CD4-positive, alpha-beta T cell treated with Interleukin-4 for 1 hour (primary cell): Measurements from ENCODE around the gene NPAS3.

Experiments used
- DNase-seq, 2 donors: peaks; one replicate each; pipeline ENCODE4 v3.0.0-alpha.2; 2020 to 2022

Gene NPAS3

GRCh38 chr14:33017016-33017415, 78.3 kb downstream of the NPAS3 start:
- no peak for DNase-seq

GRCh38 chr14:33019346-33019745, 80.7 kb downstream of the NPAS3 start:
- no peak for DNase-seq

DNA sequence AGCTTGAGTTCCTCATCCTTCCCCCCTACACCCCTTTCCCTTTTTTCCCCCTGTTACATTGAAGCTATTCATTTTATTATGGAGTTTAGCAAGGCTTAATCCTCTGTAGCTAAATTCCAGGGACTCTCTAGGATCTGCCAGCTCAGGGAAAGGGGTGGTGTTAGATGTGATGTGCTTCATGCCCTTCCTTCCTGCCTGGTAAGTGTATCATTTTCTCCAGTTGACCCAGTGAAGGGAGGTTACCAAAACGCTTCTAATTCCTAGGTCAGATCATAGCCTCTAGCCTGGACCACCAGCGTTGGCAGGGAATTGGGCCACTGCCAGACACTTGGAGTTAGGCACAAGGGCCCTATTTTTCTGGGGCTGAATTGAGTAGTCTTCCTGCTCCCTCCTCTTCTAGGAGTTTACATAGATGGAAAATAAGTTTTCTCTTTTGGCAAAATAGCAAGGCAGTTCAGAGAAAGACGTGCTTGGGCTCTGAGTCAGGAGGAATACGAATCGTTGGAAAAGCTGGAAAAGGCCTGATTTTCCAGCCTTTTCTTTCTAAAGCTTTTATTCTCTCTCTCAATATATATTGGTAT, 88.3 kb downstream of the NPAS3 start:
- no peak for DNase-seq

GRCh38 chr14:33029511-33029910, 90.8 kb downstream of the NPAS3 start:
- no peak for DNase-seq

- DNase-seq = no peak
Measured at GRCh38 chr14:33030386-33030785, 91.7 kb downstream of the NPAS3 start.

DNA sequence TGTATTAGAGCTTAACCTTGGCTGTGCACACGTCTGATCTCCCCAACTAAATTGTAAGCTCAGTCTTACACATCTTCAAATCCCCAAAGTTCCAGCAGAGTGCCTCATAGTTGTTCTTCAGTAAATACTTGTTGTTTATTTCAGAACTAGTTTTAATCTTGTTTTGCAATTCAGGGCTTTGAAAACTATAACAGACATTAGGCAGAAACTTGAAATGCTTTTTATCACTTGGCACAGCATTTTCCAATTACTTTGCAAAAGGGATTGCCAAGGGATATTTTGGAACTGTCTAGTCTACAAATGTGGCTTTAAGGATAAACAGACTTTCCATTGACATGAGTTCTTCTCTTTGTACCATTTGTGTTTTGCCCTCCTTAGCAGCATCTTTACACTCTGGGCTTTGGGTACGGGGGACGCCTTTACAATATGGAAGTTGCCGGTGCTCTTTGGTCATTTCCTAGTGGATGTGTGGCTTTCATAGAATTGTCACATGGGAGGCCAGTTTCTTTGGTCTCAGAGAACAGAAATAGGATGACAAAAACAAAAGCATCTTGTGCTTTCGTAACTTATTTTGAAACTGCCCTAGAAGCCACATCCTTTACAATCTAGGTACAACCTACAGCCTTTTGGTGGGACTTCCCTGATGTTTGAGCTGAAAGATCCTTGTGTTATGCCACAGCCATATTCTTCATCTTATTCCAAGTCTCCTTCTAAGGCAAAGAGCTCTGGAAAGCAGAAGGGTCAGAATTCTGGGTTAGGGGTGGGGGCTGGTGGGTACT, 96.9 kb downstream of the NPAS3 start:
- no peak for DNase-seq

GRCh38 chr14:33039311-33039710, 100.6 kb downstream of the NPAS3 start:
- DNase-seq = no peak

- no peak for DNase-seq
Measured at GRCh38 chr14:33040372-33041140, 101.9 kb downstream of the NPAS3 start.

- DNase-seq = no peak
Measured at GRCh38 chr14:33042591-33042990, 103.9 kb downstream of the NPAS3 start.

DNA sequence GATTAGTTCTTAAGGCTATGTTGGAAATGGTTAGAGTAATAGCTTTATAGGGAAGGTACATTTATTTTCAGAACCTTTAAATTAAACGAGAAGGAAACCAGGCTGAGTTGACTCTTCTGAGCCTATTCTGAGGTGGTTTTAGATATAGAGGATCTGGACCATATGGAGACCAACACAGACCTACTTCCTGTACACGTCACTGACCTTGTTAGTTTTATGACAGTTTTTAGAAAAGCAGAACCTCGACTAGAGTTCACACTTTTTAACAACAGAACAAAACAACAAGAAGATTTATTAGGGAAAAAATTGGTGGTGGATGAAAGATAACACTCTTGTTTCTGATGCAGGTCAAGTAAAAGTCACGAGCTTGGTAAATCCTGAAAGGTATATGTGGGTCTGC, 107.1 kb downstream of the NPAS3 start:
- DNase-seq = no peak

- DNase-seq = no peak
Measured at GRCh38 chr14:33052943-33053342, 114.3 kb downstream of the NPAS3 start.

- no peak for DNase-seq
Measured at GRCh38 chr14:33056213-33056612, 117.5 kb downstream of the NPAS3 start.

DNA sequence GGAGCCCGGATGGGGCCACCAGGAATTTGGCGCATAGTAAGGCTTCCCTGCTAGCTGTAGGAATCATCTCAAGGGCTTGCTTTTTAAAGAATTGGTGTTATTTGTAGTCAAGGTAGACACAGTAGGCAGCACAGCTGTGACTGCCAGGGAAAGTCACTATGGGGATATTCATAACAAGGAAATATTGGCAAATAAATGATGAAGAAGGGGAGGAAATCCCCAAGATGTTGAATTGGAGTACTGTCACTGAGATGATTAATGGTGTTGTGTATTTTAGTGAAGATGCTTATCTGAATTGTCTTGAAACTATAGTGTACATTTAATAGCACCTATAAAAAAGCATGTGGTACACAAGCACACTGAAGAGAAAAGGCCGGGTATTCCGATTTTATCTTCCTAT, 118.9 kb downstream of the NPAS3 start:
- DNase-seq = no peak

- no peak for DNase-seq
Measured at GRCh38 chr14:33061667-33062325, 123.1 kb downstream of the NPAS3 start.

- DNase-seq = no peak
Measured at GRCh38 chr14:33062476-33062875, 123.8 kb downstream of the NPAS3 start.

DNA sequence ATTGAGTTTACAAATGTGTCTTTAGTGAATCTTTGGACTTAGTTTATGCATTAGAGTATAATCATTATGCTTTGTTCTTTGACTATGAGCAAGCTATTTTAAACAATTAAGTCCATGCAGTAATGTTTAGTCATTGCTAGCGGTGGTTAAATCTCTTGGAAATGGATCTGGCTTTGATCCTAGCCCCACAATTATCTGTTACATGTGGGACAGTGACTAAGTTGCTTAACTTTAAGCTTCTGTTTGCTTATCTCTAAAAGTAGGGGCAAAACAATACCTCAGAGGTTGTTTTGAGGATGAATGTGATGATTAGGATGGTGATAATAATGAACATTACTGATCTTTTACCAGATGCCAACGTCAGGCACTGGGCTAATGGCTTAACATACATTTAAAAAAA, 124.2 kb downstream of the NPAS3 start:
- no peak for DNase-seq

- no peak for DNase-seq
Measured at GRCh38 chr14:33063521-33063920, 124.8 kb downstream of the NPAS3 start.

DNA sequence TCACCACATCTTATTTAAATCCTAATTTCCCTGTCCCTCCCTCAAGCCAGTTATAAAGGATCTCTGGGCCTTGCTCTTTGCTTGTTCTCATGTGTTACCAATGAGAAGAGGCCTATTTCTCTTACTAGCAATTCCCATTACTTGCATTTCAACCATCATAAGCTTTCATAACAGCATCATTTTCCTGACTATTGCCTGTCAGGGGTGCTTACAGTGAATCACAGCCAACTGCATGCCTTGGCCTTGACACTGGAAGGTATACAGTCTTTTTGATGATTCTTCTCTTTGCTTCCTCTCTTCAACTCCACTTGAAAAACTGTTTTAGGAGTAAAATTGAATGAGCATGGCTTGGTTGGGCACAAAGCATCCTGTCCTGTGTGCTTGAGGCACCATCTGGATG, 127.0 kb downstream of the NPAS3 start:
- no peak for DNase-seq

- DNase-seq = no peak
Measured at GRCh38 chr14:33068040-33068439, 129.4 kb downstream of the NPAS3 start.

- DNase-seq = no peak
Measured at GRCh38 chr14:33068626-33069025, 129.9 kb downstream of the NPAS3 start.

DNA sequence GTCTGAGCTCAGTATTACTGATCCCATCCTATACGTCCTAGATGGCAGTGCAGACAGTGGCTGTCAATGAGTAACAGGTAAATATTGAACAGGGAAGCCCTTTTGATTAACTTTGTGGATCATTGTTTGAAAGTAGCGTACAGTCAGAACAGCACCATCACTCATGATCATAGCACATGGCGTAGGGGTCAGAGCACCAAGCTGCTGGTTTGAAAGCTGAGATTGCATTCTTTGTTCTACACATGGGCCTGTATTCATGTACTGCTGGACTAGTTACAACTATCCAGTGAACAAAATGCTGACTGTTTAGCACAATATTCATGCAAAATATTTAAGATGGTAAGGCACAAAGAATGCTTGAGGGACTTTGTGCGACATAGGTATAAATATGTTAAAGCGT, 131.8 kb downstream of the NPAS3 start:
- no peak for DNase-seq

GRCh38 chr14:33073023-33073422, 134.3 kb downstream of the NPAS3 start:
- no peak for DNase-seq

GRCh38 chr14:33081259-33081658, 142.6 kb downstream of the NPAS3 start:
- no peak for DNase-seq

DNA sequence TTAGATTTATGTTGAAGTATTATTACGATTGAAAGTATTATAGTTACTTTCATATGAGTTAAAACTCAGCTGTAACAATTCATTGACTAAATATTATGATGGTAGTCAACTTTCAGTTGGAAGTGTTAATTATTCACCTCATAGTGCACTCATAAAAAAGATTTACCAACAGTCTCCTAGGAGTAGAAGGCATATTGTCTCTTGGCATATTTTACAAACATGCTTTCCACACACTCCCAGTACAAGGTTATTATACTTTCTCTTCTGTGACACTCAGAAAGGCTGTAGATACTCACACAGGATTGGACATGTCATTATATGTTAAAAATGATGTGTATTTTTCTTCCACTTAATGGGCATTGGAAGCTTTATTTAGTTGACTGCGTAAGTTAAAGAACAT, 147.1 kb downstream of the NPAS3 start:
- DNase-seq = no peak
